ENCODE measurements around the gene BRINP3.

BRINP3 gene

GRCh38 chr1:190183588-190183987, 294.1 kb downstream of the BRINP3 start:
- Mint-ChIP-seq H3K27ac (no peak overlapping the region), H3K36me3 (ENCODE audit: low read depth) (no peaks in the 10 kb centered on the region), H3K4me3 (no peak overlapping the region), H3K9me3 (no peaks in the 10 kb centered on the region), H3K27me3 (ENCODE audit: low read depth) (no peaks in the 10 kb centered on the region), H3K4me1 (no peaks in the 10 kb centered on the region)
- TF ChIP-seq CTCF (IDR thresholded peaks at IDR 0.05; ENCODE audit: unreplicated experiment in 3 of 3) = no peak

DNA sequence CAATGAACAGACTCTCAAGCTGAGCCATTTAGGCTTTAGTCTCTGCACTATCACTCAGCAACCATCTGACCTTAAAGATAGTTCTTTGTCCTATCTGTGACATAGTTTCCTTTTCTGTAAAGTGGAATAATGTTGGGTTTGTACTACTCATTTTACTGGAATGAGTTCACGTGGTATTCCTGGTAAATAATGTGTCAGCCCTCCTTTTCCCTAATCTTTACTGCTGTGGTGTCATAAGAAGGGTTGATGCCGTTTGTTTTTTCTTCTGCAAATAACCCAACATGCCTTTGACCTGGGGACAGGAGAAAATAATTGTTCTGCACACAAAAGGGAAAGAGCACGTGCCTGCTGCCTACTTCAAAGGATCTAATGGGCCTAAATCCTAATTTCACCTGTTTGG, 297.8 kb downstream of the BRINP3 start:
- Mint-ChIP-seq H3K36me3 (ENCODE audit: low read depth) (no peaks in the 10 kb centered on the region), H3K27ac (no peak overlapping the region), H3K4me3 (no peak overlapping the region), H3K27me3 (ENCODE audit: low read depth) (no peaks in the 10 kb centered on the region), H3K9me3 (no peaks in the 10 kb centered on the region), H3K4me1 (peaks cover 3% of the 10 kb centered on the region)
- no peak for TF ChIP-seq CTCF (IDR thresholded peaks at IDR 0.05; ENCODE audit: unreplicated experiment in 3 of 3)

DNA sequence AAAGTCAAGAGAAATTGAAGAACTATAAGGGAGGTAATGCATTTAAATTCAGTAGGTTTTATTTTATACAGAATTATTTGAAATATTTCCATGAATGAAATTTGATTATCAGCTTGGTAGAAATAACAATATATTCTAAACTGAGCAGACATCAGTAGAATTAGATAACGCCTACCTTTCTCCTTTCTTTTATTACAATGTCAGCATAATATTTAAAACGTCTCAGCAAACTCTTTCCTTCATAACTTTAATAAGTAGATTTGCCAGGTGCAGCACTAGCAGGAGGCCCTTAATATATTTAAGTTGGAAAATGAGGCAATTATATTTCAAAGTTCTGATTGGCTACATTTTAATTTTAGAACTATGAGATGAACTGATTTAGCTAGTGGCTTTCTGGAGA, 298.8 kb downstream of the BRINP3 start:
- Mint-ChIP-seq H3K4me3 (no peak overlapping the region), H3K27ac (no peak overlapping the region), H3K27me3 (ENCODE audit: low read depth) (no peaks in the 10 kb centered on the region), H3K9me3 (no peaks in the 10 kb centered on the region), H3K36me3 (ENCODE audit: low read depth) (no peaks in the 10 kb centered on the region), H3K4me1 (peaks cover 5% of the 10 kb centered on the region)
- TF ChIP-seq CTCF (IDR thresholded peaks at IDR 0.05; ENCODE audit: unreplicated experiment in 3 of 3) = no peak

DNA sequence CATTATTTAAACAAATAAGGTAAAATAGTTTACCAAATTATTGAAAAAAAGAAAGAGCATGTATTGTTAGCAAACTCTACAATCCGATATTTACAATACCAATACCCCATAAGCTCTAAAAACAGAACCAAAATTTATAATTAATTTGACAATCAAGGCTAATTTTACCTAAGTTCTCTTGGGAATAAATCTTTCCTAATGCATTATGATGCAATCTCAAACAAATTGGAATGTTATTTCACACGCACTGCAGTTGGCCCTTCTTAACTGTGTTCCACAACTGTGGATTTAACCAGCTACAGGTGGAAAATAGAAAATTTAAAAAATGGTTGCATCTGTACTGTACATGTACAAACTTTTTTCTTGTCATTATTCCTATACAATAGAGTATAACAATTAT, 300.1 kb downstream of the BRINP3 start:
- Mint-ChIP-seq H3K9me3 (no peaks in the 10 kb centered on the region), H3K27ac (no peak overlapping the region), H3K27me3 (ENCODE audit: low read depth) (no peaks in the 10 kb centered on the region), H3K36me3 (ENCODE audit: low read depth) (no peaks in the 10 kb centered on the region), H3K4me1 (peaks cover 8% of the 10 kb centered on the region), H3K4me3 (no peak overlapping the region)
- no peak for TF ChIP-seq CTCF (IDR thresholded peaks at IDR 0.05; ENCODE audit: unreplicated experiment in 3 of 3)

DNA sequence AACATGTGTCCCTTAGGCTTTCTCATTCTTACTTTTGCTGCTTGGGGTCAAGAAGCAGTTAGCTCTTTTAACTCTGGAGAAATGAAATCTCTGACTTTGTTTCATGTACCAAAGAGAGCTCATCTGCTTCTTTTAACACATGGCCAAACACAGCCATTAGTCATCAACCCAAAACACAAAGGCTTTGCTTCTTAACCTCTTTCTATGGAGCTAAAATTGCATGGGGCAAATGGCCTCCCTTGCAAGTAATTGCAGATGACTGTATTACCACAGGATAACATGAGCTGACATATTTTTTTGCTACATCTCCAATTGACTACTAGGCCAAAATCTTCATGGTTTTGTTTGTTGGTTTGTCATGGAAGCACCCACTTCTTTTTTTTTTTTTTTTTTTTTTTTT, 300.9 kb downstream of the BRINP3 start:
- Mint-ChIP-seq H3K27me3 (ENCODE audit: low read depth) (no peaks in the 10 kb centered on the region), H3K36me3 (ENCODE audit: low read depth) (no peaks in the 10 kb centered on the region)

More for the DNA sequence above, 300.9 kb downstream of the BRINP3 start:
- no peak overlapping the region for H3K27ac Mint-ChIP-seq
- H3K9me3 Mint-ChIP-seq = no peaks in the 10 kb centered on the region
- no peak for TF ChIP-seq CTCF (IDR thresholded peaks at IDR 0.05; ENCODE audit: unreplicated experiment in 3 of 3)
- peaks cover 10% of the 10 kb centered on the region for H3K4me1 Mint-ChIP-seq
- no peak overlapping the region for H3K4me3 Mint-ChIP-seq

Data from nephron (organoid).